ENCODE data around the gene KRR1.
"Not testable (repeated sequence)": the region's sequence is repeated elsewhere in the genome, so short reads cannot be mapped to it uniquely, and the experiment has no call there.

The KRR1 gene

DNA sequence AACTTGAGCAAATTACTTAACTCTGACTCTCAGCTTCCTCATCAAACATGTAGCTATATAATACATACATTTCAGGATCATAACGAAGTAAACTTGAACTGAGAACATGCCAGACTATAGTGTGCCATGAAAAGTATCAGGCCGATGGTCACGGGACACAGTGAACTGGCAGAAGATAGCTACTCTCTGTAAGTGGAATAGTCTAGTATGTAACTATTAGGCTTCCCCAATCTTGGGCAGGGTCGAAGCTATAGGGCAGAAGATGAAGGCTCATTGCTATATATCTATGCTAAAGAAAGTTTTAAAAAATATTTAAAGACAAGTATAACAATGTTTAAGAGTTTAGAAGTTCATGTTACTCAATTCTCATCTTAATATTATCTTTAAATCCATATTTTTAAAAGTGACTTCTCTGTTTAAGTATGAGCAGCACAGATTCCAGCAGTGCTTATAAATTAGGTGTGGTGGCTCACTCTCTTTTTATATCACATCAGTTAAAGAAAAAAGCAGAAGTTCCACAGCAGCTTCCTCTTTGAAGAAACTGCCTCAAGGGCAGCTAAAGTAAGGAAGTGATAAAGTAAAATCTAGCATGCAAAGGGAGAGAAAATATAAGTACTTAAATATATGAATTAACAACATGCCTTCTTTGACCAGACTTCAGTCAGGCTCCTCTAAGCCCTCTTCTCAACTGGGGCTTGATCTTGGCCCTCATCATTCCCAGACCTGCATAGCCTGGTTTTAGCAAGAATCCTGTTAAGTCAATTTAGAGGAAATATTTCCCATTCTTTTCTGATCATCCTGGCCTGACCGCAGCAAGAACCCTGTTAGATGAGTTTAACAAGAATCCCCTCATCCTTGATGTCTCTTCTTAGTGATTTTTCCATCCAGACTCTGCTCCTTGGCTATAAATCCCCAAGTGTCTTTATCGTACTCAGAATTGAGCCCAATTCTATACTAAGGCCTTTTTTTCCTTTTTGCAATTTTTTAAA lies 39.2 kb downstream of the KRR1 start:
- no peak for DNase-seq

DNA sequence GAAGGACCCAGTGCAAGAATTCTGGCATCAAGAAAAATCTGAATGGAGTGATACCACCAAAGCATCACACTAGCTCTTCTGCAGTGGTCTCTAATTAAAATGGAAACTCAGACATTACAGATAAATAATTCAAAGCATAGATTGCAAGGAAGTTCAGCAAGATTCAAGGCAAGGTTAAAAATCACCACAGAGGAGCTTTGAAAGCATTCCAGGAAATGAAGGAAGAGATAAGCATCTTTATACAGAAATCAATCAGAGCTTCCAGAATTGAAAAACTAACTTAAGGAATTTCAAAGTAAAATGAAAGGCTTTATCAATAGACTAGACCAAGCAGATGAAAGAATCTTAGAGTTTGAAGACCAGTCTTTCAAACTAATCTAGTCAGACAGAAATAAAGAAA lies 51.2 kb downstream of the KRR1 start:
- no peak for DNase-seq

DNA sequence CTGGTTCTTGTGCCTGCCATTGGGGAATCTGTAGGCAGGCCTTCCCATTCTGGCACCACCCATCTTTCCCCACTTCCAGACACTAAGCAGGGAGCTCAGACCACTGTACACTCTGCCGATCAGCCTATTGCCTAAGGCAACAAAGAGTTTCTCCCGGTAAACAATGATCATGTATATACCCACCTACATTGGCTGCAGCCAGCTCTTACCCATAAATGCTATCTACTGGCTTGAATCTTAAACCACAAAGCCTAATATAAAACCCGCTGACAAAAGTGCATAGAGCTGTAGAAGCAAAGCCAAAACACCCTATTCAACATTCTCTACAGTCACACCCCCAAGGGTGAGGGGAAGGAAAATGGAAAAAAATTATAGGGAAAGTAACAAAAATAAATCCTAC lies 51.7 kb downstream of the KRR1 start:
- no peak for DNase-seq

DNA sequence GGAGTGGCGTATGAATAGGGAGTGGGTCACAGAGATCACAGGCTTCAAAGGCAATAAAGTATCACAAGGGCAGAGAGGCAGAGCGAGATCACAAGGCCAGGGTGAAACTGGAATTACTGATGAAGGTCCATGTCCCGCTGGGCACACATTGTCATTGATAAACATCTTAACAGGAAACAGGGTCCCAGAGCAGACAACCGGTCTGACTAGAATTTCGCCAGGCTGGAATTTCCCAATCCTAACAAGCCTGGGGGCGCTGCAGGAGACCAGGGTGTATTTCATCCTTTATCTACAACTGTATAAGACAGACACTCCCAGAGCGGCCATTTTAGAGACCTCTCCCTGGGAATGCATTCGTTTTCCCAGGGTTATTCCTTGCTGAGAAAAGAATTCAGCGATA lies 53.5 kb downstream of the KRR1 start:
- DNase-seq: not testable (repeated sequence)

DNA sequence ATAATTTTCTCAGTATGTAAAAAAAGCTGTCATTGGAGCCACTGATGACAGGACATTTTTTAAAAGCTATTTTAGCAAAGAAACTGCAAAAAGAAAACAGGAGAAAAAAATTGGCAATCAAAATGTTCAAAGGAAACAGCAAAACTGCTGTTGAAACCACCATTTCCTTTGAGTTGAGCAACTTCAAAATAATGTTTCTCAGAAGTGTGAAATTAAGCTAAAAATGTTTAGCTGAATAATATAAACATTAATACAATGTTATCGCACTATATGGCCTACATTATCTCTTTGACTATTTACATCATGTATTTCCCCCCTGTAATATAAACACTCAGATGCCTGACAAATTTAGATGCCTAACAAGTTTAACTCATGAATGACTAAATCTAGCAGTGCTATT lies 54.2 kb downstream of the KRR1 start:
- no peak for DNase-seq

DNA sequence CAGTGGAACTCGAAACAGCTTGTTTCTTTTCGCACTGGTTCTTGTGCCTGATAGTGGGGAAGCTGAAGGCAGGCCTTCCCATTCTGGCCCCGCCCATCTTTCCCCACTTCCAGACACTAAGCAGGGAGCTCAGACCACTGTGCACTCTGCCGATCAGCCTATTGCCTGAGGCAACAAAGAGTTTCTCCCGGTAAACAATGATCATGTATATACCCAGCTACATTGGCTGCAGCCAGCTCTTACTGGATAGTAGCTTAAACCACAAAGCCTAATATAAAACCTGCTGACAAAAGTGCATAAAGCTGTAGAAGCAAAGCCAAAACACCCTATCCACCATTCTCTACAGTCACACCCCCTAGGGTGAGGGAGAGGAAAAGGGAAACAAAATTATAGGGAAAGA lies 55.6 kb downstream of the KRR1 start:
- DNase-seq: no peak

DNA sequence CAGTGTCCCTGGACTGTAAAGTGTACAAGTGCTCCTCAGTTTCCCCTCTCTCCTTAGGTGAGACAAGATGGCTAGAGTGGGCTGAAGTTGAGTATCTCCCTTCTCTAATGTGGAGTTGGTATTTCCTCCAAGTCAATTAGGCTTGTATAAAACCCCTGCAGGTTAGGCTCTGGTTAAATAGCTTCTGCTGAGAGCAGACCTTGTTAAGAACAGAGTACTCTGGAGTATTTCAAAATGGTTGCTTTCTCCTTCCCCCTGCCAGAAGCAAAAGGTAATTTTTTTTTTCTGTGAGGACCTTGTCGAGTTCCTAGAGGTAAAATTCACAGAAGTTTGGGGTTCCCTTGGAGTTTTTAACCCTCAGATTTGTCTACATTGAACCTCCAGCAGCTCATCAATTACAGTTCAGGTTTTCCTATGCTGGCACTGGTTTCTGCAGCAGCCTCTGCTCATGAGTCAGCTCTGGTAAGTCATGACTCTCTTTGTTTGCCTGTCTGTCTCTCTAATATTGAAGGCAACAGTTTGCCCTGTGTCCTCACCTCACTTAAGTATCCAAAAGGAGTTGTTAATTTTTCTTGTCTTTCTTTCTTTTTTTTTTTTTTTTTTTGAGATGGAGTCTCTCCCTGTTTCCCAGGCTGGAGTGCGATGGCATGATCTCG lies 58.6 kb downstream of the KRR1 start:
- no peak for DNase-seq

DNA sequence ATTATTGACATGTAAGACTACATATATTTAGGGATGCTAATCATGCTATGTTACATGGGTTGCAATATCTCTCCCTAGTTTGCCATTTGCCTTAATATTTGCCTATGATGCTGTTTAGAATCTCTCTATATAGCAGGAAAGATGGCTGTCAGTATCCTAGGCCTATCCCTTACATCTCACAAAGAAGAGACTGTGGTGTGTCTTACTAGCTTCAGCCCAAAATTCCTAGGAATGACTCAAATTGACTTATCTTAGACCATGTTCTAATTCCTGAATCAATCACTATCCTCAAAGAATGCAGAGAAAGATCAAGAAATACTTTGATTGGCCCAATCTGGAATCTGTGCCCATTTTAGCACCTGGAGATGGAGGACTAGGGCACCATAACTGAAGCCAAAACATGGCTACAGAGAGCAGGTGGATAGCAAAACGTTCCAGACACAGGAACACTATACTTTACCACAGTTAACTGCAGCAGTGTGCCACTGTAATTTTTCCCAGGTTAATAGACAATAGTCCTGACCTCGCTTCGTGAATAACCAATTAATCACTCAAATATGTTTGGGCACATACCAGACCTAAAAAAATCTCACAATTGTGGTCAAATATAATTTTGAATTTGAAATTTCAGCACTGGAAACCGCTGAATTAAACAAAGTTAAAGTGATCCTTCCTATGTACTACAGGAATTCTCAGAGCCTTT lies 63.6 kb downstream of the KRR1 start:
- DNase-seq: no peak

DNA sequence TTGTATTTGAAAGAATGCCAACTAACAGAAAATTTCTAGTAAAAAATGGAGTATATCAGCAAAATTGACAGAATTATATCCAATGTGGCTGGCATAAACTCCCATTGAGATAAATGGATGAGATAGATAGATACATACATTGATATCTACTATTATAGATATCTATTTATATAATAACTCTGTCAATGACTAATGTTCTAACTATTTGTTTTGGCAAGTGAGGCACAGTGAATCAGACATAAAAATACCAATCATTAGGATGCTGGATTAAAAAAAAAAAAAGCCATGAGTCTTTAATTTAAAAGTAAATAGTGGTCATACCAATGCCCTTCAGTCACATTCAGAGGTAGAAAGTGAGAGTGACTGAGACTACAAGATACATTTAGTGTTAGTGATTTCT lies 64.6 kb downstream of the KRR1 start:
- DNase-seq: no peak

DNA sequence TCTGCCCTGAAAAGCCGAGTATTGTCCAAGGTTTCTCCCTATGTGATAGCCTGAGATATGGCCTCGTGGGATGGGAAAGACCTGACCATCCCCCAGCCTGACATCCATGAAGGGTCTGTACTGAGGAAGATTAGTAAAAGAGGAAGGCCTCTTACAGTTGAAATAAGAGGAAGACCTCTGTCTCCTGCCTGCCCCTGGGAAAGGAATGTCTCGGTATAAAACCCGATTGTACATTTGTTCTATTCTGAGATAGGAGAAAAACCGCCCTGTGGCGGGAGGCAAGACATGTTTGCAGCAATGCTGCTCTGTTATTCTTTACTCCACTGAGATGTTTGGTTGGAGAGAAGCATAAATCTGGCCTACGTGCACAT lies 66.3 kb downstream of the KRR1 start:
- not testable (repeated sequence) for DNase-seq

DNA sequence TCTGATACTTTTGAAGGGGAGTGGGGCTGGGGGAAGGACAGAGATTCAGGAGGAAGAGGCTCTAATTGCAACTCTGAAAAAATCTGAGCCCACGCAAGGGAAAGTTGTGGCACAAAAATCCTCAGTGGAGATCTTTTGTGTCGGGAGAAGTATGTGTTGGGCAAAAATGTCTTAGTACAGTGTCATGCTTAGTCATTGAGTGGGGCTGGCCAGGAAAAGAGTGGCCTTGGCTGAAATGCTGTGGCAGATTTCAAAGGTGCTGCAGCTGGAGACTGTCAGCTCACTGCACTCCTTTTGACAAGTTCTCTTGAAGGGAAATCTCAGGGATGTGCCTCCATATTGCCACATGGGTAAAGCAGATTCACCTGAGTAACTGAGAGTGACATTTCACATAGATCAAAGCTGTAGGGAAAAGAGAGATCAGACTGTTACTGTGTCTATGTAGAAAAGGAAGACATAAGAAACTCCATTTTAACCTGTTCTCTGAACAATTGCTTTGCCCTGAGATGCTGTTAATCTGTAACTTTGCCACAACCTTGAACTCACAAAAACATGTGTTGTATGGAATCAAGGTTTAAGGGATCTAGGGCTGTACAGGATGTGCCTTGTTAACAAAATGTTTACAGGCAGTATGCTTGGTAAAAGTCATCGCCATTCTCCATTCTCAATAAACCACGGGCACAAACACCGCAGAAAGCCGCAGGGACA lies 66.8 kb downstream of the KRR1 start:
- DNase-seq: no peak

DNA sequence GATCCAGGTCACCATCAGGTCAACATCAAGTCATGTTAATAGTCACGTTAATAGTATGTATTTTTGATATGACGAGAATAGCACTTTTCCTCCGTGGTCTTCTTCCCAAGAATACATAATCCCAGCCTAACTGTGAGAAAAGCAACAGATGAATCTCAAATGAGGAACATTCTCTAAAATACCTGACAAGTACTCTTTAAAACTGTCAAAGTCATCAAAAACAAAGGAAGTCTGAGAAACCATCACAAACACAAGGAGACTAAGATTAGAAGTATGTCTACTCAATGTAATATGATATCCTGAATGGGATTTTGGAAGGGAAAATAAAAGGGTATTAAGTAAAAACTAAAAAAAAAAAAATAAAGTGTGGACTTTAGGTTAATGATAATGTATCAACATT lies 67.7 kb downstream of the KRR1 start:
- DNase-seq: no peak

DNA sequence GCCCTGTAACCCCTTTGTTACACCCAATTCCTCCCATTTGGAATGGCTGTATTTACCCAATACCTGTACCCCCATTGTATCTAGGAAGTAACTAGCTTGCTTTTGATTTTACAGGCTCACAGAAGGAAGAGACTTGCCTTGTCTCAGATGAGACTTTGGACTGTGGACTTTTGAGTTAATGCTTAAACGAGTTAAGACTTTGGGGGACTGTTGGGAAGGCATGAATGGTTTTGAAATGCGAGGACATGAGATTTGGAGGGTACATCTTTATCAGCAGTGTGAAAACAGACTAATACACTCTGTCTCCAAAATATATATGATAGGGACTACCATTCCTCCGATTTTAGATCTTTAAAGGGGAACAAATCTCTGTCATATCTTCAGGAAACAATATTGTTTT lies 69.0 kb downstream of the KRR1 start:
- DNase-seq: not testable (repeated sequence)

DNA sequence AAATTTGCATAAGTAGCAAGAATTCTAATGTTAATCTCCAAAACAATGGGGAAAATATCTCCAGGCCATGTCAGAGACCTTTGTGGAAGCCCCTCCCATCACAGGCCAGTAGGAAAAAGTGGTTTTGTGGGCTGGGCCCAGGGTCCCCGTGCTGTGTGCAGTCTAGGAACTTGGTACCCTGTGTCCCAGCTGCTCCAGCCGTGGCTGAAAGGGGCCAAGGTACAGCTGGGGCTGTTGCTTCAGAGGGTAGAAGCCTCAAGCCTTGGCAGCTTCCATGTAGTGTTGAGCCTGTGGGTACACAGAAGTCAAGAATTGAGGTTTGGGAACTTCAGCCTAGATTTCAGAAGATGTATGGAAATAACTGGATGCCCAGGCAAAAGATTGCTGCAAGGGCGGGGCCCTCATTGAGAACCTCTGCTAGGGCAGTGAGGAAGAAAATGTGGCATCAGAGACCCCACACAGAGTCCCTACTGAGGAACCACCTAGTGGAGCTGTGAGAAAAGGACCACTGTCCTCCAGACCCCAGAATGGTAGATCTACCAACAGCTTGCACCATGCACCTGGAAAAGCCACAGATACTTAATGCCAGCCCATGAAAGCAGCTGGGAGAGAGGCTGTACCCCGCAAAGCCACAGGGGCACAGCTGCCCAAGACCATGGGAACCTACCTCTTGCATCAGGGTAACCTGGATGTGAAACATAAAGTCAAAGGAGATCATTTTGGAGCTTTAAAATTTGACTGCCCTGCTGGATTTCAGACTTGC lies 69.5 kb downstream of the KRR1 start:
- DNase-seq: not testable (repeated sequence)
